IMR-90 (cell line): ENCODE results near the gene TOGARAM1. TPM values are rescaled to one million over a fixed set of nuclear protein-coding genes. Genes with fewer than 3 reads are reported as not detected.

Experiments used
- ATAC-seq: fragments of 200-7000 bp; cut with Tn5 transposase; 2 replicates; pipeline ENCODE4 v1.9.1; 2020; ENCODE audit warnings: low read depth, mild to moderate bottlenecking, moderate library complexity
- BruUV-seq: library from RNA; stranded (reverse); fragments of 400-500 nt; replicated peaks from 2 replicates; lab custom pipeline; 2021; lab: Mats Ljungman, UMichigan
- CTCF ChIA-PET: fragments of 300-600 bp; formaldehyde crosslinking; extraction: SDS; loops from one replicate; lab custom pipeline; 2021; ENCODE audit warnings: antibody characterized with exemption; lab: Yijun Ruan, JAX
- POLR2A ChIA-PET: fragments of 300-600 bp; sonication (Branson Sonifier 250); formaldehyde crosslinking; loops from one replicate; lab custom pipeline; 2022; ENCODE audit warnings: antibody characterized with exemption; ENCODE audit not compliant: unreplicated experiment; lab: Charles Lee
- DNase-seq: peaks from one replicate; pipeline ENCODE4 v3.0.0; 2013
- H2AFZ ChIP-seq: replicated peaks from 2 replicates; pipeline ENCODE3; 2013; ENCODE audit warnings: low read length, mild to moderate bottlenecking; ENCODE audit not compliant: poor library complexity
- H2AK5ac ChIP-seq: 2 replicates; pipeline ENCODE4 v1.6.1; 2013; ENCODE audit warnings: low read depth, low read length, inconsistent platforms
- H2AK9ac ChIP-seq: replicated peaks from 2 replicates; pipeline ENCODE3; 2013; ENCODE audit warnings: mild to moderate bottlenecking, low read depth, low read length, moderate library complexity; ENCODE audit not compliant: poor library complexity
- H2BK120ac ChIP-seq: 2 replicates; pipeline ENCODE4 v1.6.1; 2013; ENCODE audit warnings: low read depth, low read length, inconsistent platforms
- H2BK15ac ChIP-seq: 3 replicates; pipeline ENCODE4 v1.6.1; 2013; ENCODE audit warnings: low read depth, low read length, inconsistent platforms
- H2BK20ac ChIP-seq: 2 replicates; pipeline ENCODE4 v1.6.1; 2013; ENCODE audit warnings: low read depth, mild to moderate bottlenecking, inconsistent platforms, low read length, moderate library complexity
- H2BK5ac ChIP-seq: 2 replicates; pipeline ENCODE4 v1.6.1; 2013; ENCODE audit warnings: mild to moderate bottlenecking, low read depth, low read length, inconsistent platforms; ENCODE audit not compliant: poor library complexity, severe bottlenecking
- H3K14ac ChIP-seq: replicated peaks from 2 replicates; pipeline ENCODE4 v1.6.1; 2013; ENCODE audit warnings: low read depth, low read length, inconsistent platforms
- H3K18ac ChIP-seq: 2 replicates; pipeline ENCODE4 v1.6.1; 2013; ENCODE audit warnings: low read depth, low read length, control low read depth
- H3K23ac ChIP-seq: 2 replicates; pipeline ENCODE4 v1.6.1; 2013; ENCODE audit warnings: low read depth, low read length, inconsistent platforms
- H3K27ac ChIP-seq: 2 replicates; pipeline ENCODE4 v1.5.1; 2013; ENCODE audit warnings: mild to moderate bottlenecking, control low read depth, low read length; ENCODE audit not compliant: insufficient read depth
- H3K27me3 ChIP-seq: 2 replicates; pipeline ENCODE4 v1.6.1; 2013; ENCODE audit warnings: low read length; ENCODE audit not compliant: control insufficient read depth, insufficient read depth
- H3K36me3 ChIP-seq: 2 replicates; pipeline ENCODE4 v1.6.1; 2013; ENCODE audit warnings: low read length, mixed read lengths; ENCODE audit not compliant: control insufficient read depth, insufficient read depth
- H3K4ac ChIP-seq: 2 replicates; pipeline ENCODE4 v1.6.1; 2013; ENCODE audit warnings: low read depth, low read length, inconsistent platforms
- H3K4me1 ChIP-seq: 2 replicates; pipeline ENCODE4 v1.6.1; 2013; ENCODE audit warnings: low read length, mixed read lengths; ENCODE audit not compliant: control insufficient read depth, insufficient read depth
- H3K4me2 ChIP-seq: 2 replicates; pipeline ENCODE4 v1.6.1; 2013; ENCODE audit warnings: low read depth, mild to moderate bottlenecking, control low read depth, low read length, moderate library complexity
- H3K4me3 ChIP-seq: 2 replicates; pipeline ENCODE4 v1.5.1; 2013; ENCODE audit warnings: low read depth, mild to moderate bottlenecking, control low read depth, low read length, moderate library complexity; ENCODE audit not compliant: insufficient read depth
- H3K56ac ChIP-seq: 2 replicates; pipeline ENCODE4 v1.6.1; 2013; ENCODE audit warnings: low read length, inconsistent platforms; ENCODE audit not compliant: insufficient read depth; ENCODE audit errors: extremely low read depth
- H3K79me1 ChIP-seq, 2 experiments: 2 replicates each; pipeline ENCODE4 v1.6.1; 2013; ENCODE audit warnings: low read length in 2 of 2, inconsistent platforms in 1 of 2, low read depth in 1 of 2
- H3K9ac ChIP-seq: 2 replicates; pipeline ENCODE4 v1.6.1; 2013; ENCODE audit warnings: low read depth, low read length, control low read depth
- H3K9me1 ChIP-seq: 2 replicates; pipeline ENCODE4 v1.6.1; 2013; ENCODE audit warnings: low read length, inconsistent platforms; ENCODE audit not compliant: insufficient read depth
- H3K9me3 ChIP-seq: 2 replicates; pipeline ENCODE4 v1.6.1; 2013; ENCODE audit warnings: low read length; ENCODE audit not compliant: control insufficient read depth, insufficient read depth
- H4K20me1 ChIP-seq: 2 replicates; pipeline ENCODE4 v1.6.1; 2013; ENCODE audit warnings: low read length, inconsistent platforms; ENCODE audit not compliant: insufficient read depth
- H4K5ac ChIP-seq: 2 replicates; pipeline ENCODE4 v1.6.1; 2013; ENCODE audit warnings: mild to moderate bottlenecking, low read depth, low read length, control low read depth
- H4K8ac ChIP-seq, 2 experiments: 2 replicates each; pipeline ENCODE4 v1.6.1; 2013; ENCODE audit warnings: low read depth in 2 of 2, low read length in 2 of 2, control low read depth in 1 of 2, inconsistent platforms in 1 of 2
- H4K91ac ChIP-seq: 2 replicates; pipeline ENCODE4 v1.6.1; 2013; ENCODE audit warnings: low read depth, low read length, inconsistent platforms; ENCODE audit not compliant: insufficient read depth
- BHLHE40 ChIP-seq: fragments of 150-350 bp; IDR thresholded peaks from 2 replicates; pipeline ENCODE4 v1.6.1; 2016; ENCODE audit warnings: mild to moderate bottlenecking, low read depth, low read length
- CEBPB ChIP-seq: IDR thresholded peaks from 2 replicates; pipeline ENCODE4 v1.6.1; 2012; ENCODE audit warnings: low read depth, low read length, improper control_type of control experiment
- CHD1 ChIP-seq: IDR thresholded peaks from 2 replicates; pipeline ENCODE4 v1.6.1; 2012; ENCODE audit warnings: low read depth, low read length, improper control_type of control experiment
- CTCF ChIP-seq: conservative IDR thresholded peaks from 2 replicates; pipeline ENCODE4 v1.5.1; 2012; ENCODE audit warnings: mild to moderate bottlenecking, low read depth, low read length, improper control_type of control experiment
- ELK1 ChIP-seq: fragments of 150-350 bp; IDR thresholded peaks from 2 replicates; pipeline ENCODE4 v1.6.1; 2016; ENCODE audit warnings: low read depth, mild to moderate bottlenecking, low read length, moderate library complexity, borderline replicate concordance
- FOS ChIP-seq: fragments of 150-350 bp; IDR thresholded peaks from 2 replicates; pipeline ENCODE4 v1.6.1; 2016; ENCODE audit warnings: low read depth, low read length
- MAFK ChIP-seq: IDR thresholded peaks from 2 replicates; pipeline ENCODE4 v1.6.1; 2012; ENCODE audit warnings: low read depth, low read length, improper control_type of control experiment
- MAZ ChIP-seq: IDR thresholded peaks from 2 replicates; pipeline ENCODE4 v1.6.1; 2012; ENCODE audit warnings: low read depth, mild to moderate bottlenecking, low read length, improper control_type of control experiment, moderate library complexity, borderline replicate concordance
- MXI1 ChIP-seq: IDR thresholded peaks from 2 replicates; pipeline ENCODE4 v1.6.1; 2012; ENCODE audit warnings: low read depth, mild to moderate bottlenecking, low read length, moderate library complexity, borderline replicate concordance
- RCOR1 ChIP-seq: IDR thresholded peaks from 2 replicates; pipeline ENCODE4 v1.6.1; 2012; ENCODE audit warnings: mild to moderate bottlenecking, low read length, improper control_type of control experiment; ENCODE audit not compliant: insufficient replicate concordance
- RFX5 ChIP-seq: IDR thresholded peaks from 2 replicates; pipeline ENCODE4 v1.8.0; 2012; ENCODE audit warnings: low read depth, mild to moderate bottlenecking, low read length, moderate library complexity
- SMC3 ChIP-seq: fragments of 150-350 bp; IDR thresholded peaks from 2 replicates; pipeline ENCODE4 v1.6.1; 2016; ENCODE audit warnings: low read depth, mild to moderate bottlenecking, antibody characterized with exemption, low read length, moderate library complexity
- WGBS, 2 experiments: methylation state at CpG; one replicate each; pipeline versions ENCODE4 v1.1.5 to v1.1.7; 2013; ENCODE audit warnings: missing lambda C conversion rate in 2 of 2; ENCODE audit not compliant: insufficient read length in 1 of 2; ENCODE audit errors: extremely low coverage in 2 of 2; 5-methylcytosine and 5-hydroxymethylcytosine counted together
- dilution Hi-C: fragments of 300-500 bp; cut with HindIII; formaldehyde crosslinking; loops from one replicate; pipeline ENCODE4 v1.14.3; 2018; ENCODE audit warnings: low sequenced_read_pairs; ENCODE audit not compliant: unreplicated experiment
- in situ Hi-C: fragments of 300-500 bp; cut with MboI; formaldehyde crosslinking; loops from 3 replicates; pipeline ENCODE4 v1.14.3; 2019; ENCODE audit warnings: low sequenced_read_pairs, inconsistent platforms, mixed read lengths
- intact Hi-C: fragments of 100-400 bp; cut with micrococcal nuclease; formaldehyde crosslinking; loops from 2 replicates; pipeline ENCODE4 v1.10.0; 2022
- polyA plus RNA-seq, 3 experiments: library from polyadenylated mRNA; depleted of rRNA; stranded (reverse); fragments of >200 nt; gene quantifications; 2 replicates each; pipeline ENCODE4 v1.2.3, GENCODE V29; 2012; ENCODE audit warnings: low replicate concordance in 1 of 3
- total RNA-seq: library from RNA; depleted of rRNA; stranded (reverse); fragments of >200 nt; gene quantifications from 2 replicates; pipeline ENCODE4 v1.2.3, GENCODE V29; 2012

TOGARAM1 gene
- total and polyA plus RNA-seq, 2 of the 4 experiments (the other 2 are of a cell fraction) = 3.1 to 13.4 TPM

DNA sequence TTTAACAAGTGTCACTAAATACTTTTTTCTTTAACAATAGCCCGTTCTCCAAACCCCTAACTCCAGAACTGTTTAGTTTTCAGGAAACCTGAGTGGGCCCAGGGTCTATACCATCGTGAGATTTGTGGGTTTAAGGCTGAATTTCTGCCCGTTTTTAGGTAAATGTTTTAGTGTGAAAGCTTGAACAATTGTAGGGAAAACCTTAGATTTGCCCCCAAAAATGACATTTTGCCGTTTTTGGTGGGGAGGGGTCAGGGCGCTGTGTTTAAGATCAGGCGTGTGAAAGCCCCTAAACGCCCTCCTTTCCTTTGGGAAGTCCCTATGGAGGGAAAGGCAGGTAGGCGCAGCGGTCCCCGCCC is 121.6 kb downstream of the TOGARAM1 start:
- intact Hi-C loops = no loop called here

More for the DNA sequence above, 121.6 kb downstream of the TOGARAM1 start:
- no CpG with 5 or more reads among the region's 10 CpGs for WGBS, 2 experiments
- dilution Hi-C loops (no loop called here), in situ Hi-C loops (no loop called here)
- Histone ChIP-seq H2BK20ac (no peak overlapping the region), H3K9ac (peak overlapping the region; percentile 66), H3K9me1 (0 out of 2 replicates have a peak, but pooled peaks cover 3% of the 10 kb centered on the region), H3K18ac (peak overlapping the region; percentile 30; the same call in 1 of the 2 replicates), H4K8ac (peak overlapping the region; percentile 55 to 90), H3K36me3 (no peaks in the 10 kb centered on the region), H3K27me3 (no peaks in the 10 kb centered on the region), H3K14ac (0 out of 2 replicates have a peak overlapping the region, but pooled peaks have one; percentile 65), H3K79me1 (peaks cover 0 to 16% of the 10 kb centered on the region in 2 experiments; a peak in 2 of 4 replicates), H3K56ac (no peak overlapping the region), H3K4ac (peak overlapping the region; percentile 65; the same call in 1 of the 2 replicates), H3K23ac (0 out of 2 replicates have a peak overlapping the region, but pooled peaks have one; percentile 22), H3K4me3 (peak overlapping the region; percentile 70), H2AFZ (peak overlapping the region; percentile 95), H4K5ac (peak overlapping the region; percentile 83), H3K4me2 (peak overlapping the region; percentile 83), H2BK15ac (no peak overlapping the region), H4K91ac (no peak overlapping the region), H3K4me1 (no peaks in the 10 kb centered on the region), H2BK120ac (no peak overlapping the region), H2BK5ac (no peak overlapping the region), H4K20me1 (peaks cover 43% of the 10 kb centered on the region), H2AK5ac (no peak overlapping the region), H3K9me3 (no peaks in the 10 kb centered on the region), H2AK9ac (no peak overlapping the region), H3K27ac (no peak overlapping the region; the same call in 1 of the 2 replicates)
- no peak for DNase-seq
- ATAC-seq = no peak
- ChIA-PET CTCF (no interaction called here), POLR2A (no interaction called here)
- no peak for TF ChIP-seq RCOR1
- TF ChIP-seq SMC3 = no peak
- TF ChIP-seq FOS = no peak
- TF ChIP-seq CEBPB = no peak
- TF ChIP-seq CTCF = no peak
- no peak for TF ChIP-seq ELK1
- no peak for TF ChIP-seq BHLHE40
- TF ChIP-seq MAZ = no peak
- no peak for TF ChIP-seq CHD1
- TF ChIP-seq MXI1 = no peak
- no peak for TF ChIP-seq MAFK
- TF ChIP-seq RFX5 = no peak
- BruUV-seq = no TSS peak
